ENCODE results near the gene UBE2V1.

GRCh38 chr20:50124496-50124895, 11.5 kb upstream of the UBE2V1 start:
- no peak for TF ChIP-seq CTCF (IDR thresholded peaks at IDR 0.05)
- TF ChIP-seq POLR2A (IDR thresholded peaks at IDR 0.05), result no peak

Data from adrenal gland (tissue), 5 donors.